SK-N-SH (cell line): ENCODE measurements around the gene HS6ST3. TPM values are rescaled to one million over a fixed set of nuclear protein-coding genes. Genes with fewer than 3 reads are reported as not detected.

Source experiments
- CTCF ChIA-PET: fragments of 300-600, 350-600 bp; formaldehyde crosslinking; extraction: SDS; loops from one replicate; lab custom pipeline; 2021; lab: Yijun Ruan, JAX
- POLR2A ChIA-PET: fragments of 350-600 bp; sonication (Branson Sonifier 250); formaldehyde crosslinking; extraction: SDS; loops from one replicate; lab custom pipeline; 2020; ENCODE audit warnings: antibody characterized with exemption, inconsistent platforms; lab: Yijun Ruan, JAX
- DNase-seq: peaks from one replicate; pipeline ENCODE4 v3.0.0; 2012
- H2AFZ ChIP-seq: fragments of 200-600 bp; sonication (generic); 2 replicates; pipeline ENCODE4 v1.8.1; 2016; ENCODE audit warnings: antibody characterized with exemption, mild to moderate bottlenecking, low read depth
- H3F3A ChIP-seq: fragments of 200-600 bp; sonication (generic); replicated peaks from 2 replicates; pipeline ENCODE3; 2016; ENCODE audit warnings: antibody characterized with exemption, mild to moderate bottlenecking; ENCODE audit not compliant: insufficient read depth
- H3K27ac ChIP-seq, 2 experiments: fragments of 200-500 bp in 1 of 2; fragments of 200-600 bp in 1 of 2; sonication (Bioruptor generic) in 1 of 2; sonication (generic), shearing (Covaris generic) in 1 of 2; 2 replicates each; pipeline versions ENCODE4 v1.5.1 to v1.6.1; 2014 to 2016; ENCODE audit warnings: low read depth in 2 of 2, inconsistent platforms in 1 of 2, low read length in 1 of 2, mild to moderate bottlenecking in 1 of 2, mixed read lengths in 1 of 2
- H3K27me3 ChIP-seq: fragments of 200-600 bp; sonication (generic), shearing (Covaris generic); 2 replicates; pipeline ENCODE4 v1.6.1; 2016; ENCODE audit warnings: mixed run types; ENCODE audit not compliant: insufficient read depth
- H3K36me3 ChIP-seq, 2 experiments: fragments of 200-500 bp in 1 of 2; fragments of 200-600 bp in 1 of 2; sonication (Bioruptor generic) in 1 of 2; sonication (generic) in 1 of 2; replicated peaks in 1 of 2; 2 replicates each; pipeline versions ENCODE3 to v1.5.1; 2014 to 2016; ENCODE audit warnings: low read length in 1 of 2, mild to moderate bottlenecking in 1 of 2; ENCODE audit not compliant: insufficient read depth in 2 of 2, control insufficient read depth in 1 of 2
- H3K4me1 ChIP-seq, 2 experiments: fragments of 200-500 bp in 1 of 2; fragments of 200-600 bp in 1 of 2; sonication (Bioruptor generic) in 1 of 2; sonication (generic), shearing (Covaris generic) in 1 of 2; 2 replicates each; pipeline versions ENCODE4 v1.5.1 to v1.6.1; 2014 to 2016; ENCODE audit warnings: low read depth in 1 of 2, low read length in 1 of 2, mixed run types in 1 of 2; ENCODE audit not compliant: insufficient read depth in 2 of 2, control insufficient read depth in 1 of 2
- H3K4me2 ChIP-seq: fragments of 200-600 bp; sonication (generic), shearing (Covaris generic); 2 replicates; pipeline ENCODE4 v1.6.1; 2017; ENCODE audit warnings: mixed run types
- H3K4me3 ChIP-seq, 2 experiments: fragments of 200-500 bp in 1 of 2; fragments of 200-600 bp in 1 of 2; sonication (Bioruptor generic) in 1 of 2; sonication (generic), shearing (Covaris generic) in 1 of 2; 2 replicates each; pipeline versions ENCODE4 v1.5.1 to v1.8.1; 2014 to 2016; ENCODE audit warnings: low read depth in 2 of 2, inconsistent platforms in 1 of 2, low read length in 1 of 2, mild to moderate bottlenecking in 1 of 2, mixed read lengths in 1 of 2, moderate library complexity in 1 of 2
- H3K79me2 ChIP-seq: fragments of 200-600 bp; sonication (generic); 2 replicates; pipeline ENCODE4 v1.8.1; 2017; ENCODE audit warnings: mild to moderate bottlenecking; ENCODE audit not compliant: insufficient read depth
- H3K9ac ChIP-seq: fragments of 200-600 bp; sonication (generic); 2 replicates; pipeline ENCODE4 v1.6.1; 2017; ENCODE audit warnings: mixed run types
- H3K9me2 ChIP-seq: fragments of 200-600 bp; sonication (generic); 2 replicates; pipeline ENCODE4 v1.6.1; 2017; ENCODE audit warnings: mixed run types
- H3K9me3 ChIP-seq: fragments of 200-600 bp; sonication (generic); 2 replicates; pipeline ENCODE4 v1.6.1; 2017; ENCODE audit warnings: mixed run types, mild to moderate bottlenecking, moderate library complexity
- H4K20me1 ChIP-seq: fragments of 200-600 bp; sonication (generic); 2 replicates; pipeline ENCODE4 v1.6.1; 2017; ENCODE audit warnings: mild to moderate bottlenecking, mixed run types; ENCODE audit not compliant: insufficient read depth
- CHD2 ChIP-seq: fragments of 150-350 bp; IDR thresholded peaks from 2 replicates; pipeline ENCODE4 v1.6.1; 2018; ENCODE audit warnings: low read length; ENCODE audit not compliant: partially characterized antibody
- CTCF ChIP-seq: fragments of 200-600 bp; sonication (generic); IDR thresholded peaks from 2 replicates; pipeline ENCODE4 v1.6.1; 2017; ENCODE audit warnings: antibody characterized with exemption, mild to moderate bottlenecking, moderate library complexity
- EP300 ChIP-seq, 2 experiments: IDR thresholded peaks; 2 replicates each; pipeline versions ENCODE4 v1.4.0 to v1.6.1; 2012; ENCODE audit warnings: borderline replicate concordance in 1 of 2, low read depth in 1 of 2, low read length in 1 of 2
- EZH2phosphoT487 ChIP-seq: fragments of 200-600 bp; sonication (generic); IDR thresholded peaks from 2 replicates; pipeline ENCODE4 v1.6.1; 2017; ENCODE audit warnings: low read depth, mixed run types, mild to moderate bottlenecking, antibody characterized with exemption, moderate library complexity, borderline replicate concordance
- FOXM1 ChIP-seq: IDR thresholded peaks from 2 replicates; pipeline ENCODE4 v1.4.0; 2012; ENCODE audit warnings: low read depth, mild to moderate bottlenecking
- GATA2 ChIP-seq: sonication (generic); formaldehyde crosslinking; IDR thresholded peaks from 2 replicates; pipeline ENCODE4 v1.5.0; 2020; ENCODE audit warnings: mild to moderate bottlenecking, missing genetic modification reagents
- JUND ChIP-seq: IDR thresholded peaks from 2 replicates; pipeline ENCODE4 v1.4.0; 2012
- MAX ChIP-seq: IDR thresholded peaks from 2 replicates; pipeline ENCODE4 v1.4.0; 2012; ENCODE audit warnings: low read depth
- MEF2A ChIP-seq: IDR thresholded peaks from 2 replicates; pipeline ENCODE4 v1.4.0; 2012; ENCODE audit warnings: low read depth, borderline replicate concordance
- MXI1 ChIP-seq: IDR thresholded peaks from 2 replicates; pipeline ENCODE4 v1.6.1; 2012; ENCODE audit warnings: mild to moderate bottlenecking, low read depth, low read length, improper control_type of control experiment
- POLR2AphosphoS5 ChIP-seq: IDR thresholded peaks from 2 replicates; pipeline ENCODE4 v1.6.1; 2012; ENCODE audit warnings: low read depth, low read length
- RAD21 ChIP-seq: IDR thresholded peaks from 2 replicates; pipeline ENCODE4 v1.6.1; 2012; ENCODE audit warnings: mild to moderate bottlenecking, low read length
- RCOR1 ChIP-seq: fragments of 150-350 bp; IDR thresholded peaks from 2 replicates; pipeline ENCODE4 v1.6.1; 2017; ENCODE audit warnings: antibody characterized with exemption, low read length
- REST ChIP-seq: IDR thresholded peaks from 2 replicates; pipeline ENCODE4 v1.6.1; 2012; ENCODE audit warnings: mild to moderate bottlenecking, low read depth, low read length, moderate library complexity
- SIN3A ChIP-seq: IDR thresholded peaks from 2 replicates; pipeline ENCODE4 v1.6.1; 2012; ENCODE audit warnings: low read depth, mild to moderate bottlenecking, low read length, moderate library complexity, borderline replicate concordance
- TCF12 ChIP-seq: IDR thresholded peaks from 2 replicates; pipeline ENCODE4 v1.4.0; 2012
- USF1 ChIP-seq: IDR thresholded peaks from 2 replicates; pipeline ENCODE4 v1.4.0; 2012; ENCODE audit warnings: low read depth, borderline replicate concordance
- ZBTB33 ChIP-seq: IDR thresholded peaks from 2 replicates; pipeline ENCODE4 v1.4.0; 2012; ENCODE audit warnings: low read depth, borderline replicate concordance
- WGBS: methylation state at CpG from one replicate; pipeline ENCODE4 v1.1.6; 2017; ENCODE audit warnings: low lambda C conversion rate; 5-methylcytosine and 5-hydroxymethylcytosine counted together
- polyA plus RNA-seq, 3 experiments: library from polyadenylated mRNA; depleted of rRNA; stranded (reverse); fragments of >200 nt; gene quantifications; 2 replicates each; pipeline ENCODE4 v1.2.3, GENCODE V29; 2012

HS6ST3 gene
- polyA plus RNA-seq, 1 of the 3 experiments (the other 2 are of a cell fraction): under 0.01 TPM

- H3K4me3 ChIP-seq: no peak overlapping the region
- no peaks in the 10 kb centered on the region for H3K27me3 ChIP-seq
- POLR2A ChIA-PET: no interaction called here
- H3K4me1 ChIP-seq: no peaks in the 10 kb centered on the region
- no peak overlapping the region for H3K27ac ChIP-seq
- H3K79me2 ChIP-seq: no peaks in the 10 kb centered on the region
- no peaks in the 10 kb centered on the region for H3K36me3 ChIP-seq
- no peaks in the 10 kb centered on the region for H4K20me1 ChIP-seq
- TF ChIP-seq ZBTB33: no peak
- no peak for TF ChIP-seq MXI1
- TF ChIP-seq USF1: no peak
- TF ChIP-seq REST: no peak
- no peak for TF ChIP-seq FOXM1
- TF ChIP-seq MEF2A: no peak
- TF ChIP-seq JUND: no peak
- TF ChIP-seq GATA2 (CRISPR knock-in tag): no peak
- no peak for TF ChIP-seq EZH2phosphoT487
- no peak for TF ChIP-seq TCF12
- no peak for TF ChIP-seq EP300 (IDR thresholded peaks at IDR 0.05; ENCODE audit: borderline replicate concordance in 1 of 2, low read depth in 1 of 2, low read length in 1 of 2)
- TF ChIP-seq CTCF: no peak
- TF ChIP-seq MAX: no peak
- no peak for TF ChIP-seq POLR2AphosphoS5
- TF ChIP-seq CHD2: no peak
- no peak for TF ChIP-seq RCOR1
- TF ChIP-seq RAD21: no peak
- TF ChIP-seq SIN3A: no peak
- DNase-seq: no peak
- no peak overlapping the region for H3K4me2 ChIP-seq
- 23% methylated on average over 1 of the region's 1 CpG for WGBS
- H3F3A ChIP-seq: no peaks in the 10 kb centered on the region
- no peak overlapping the region for H3K9ac ChIP-seq
- CTCF ChIA-PET: no interaction called here
- H3K9me3 ChIP-seq: no peaks in the 10 kb centered on the region
- H3K9me2 ChIP-seq: no peaks in the 10 kb centered on the region
- H2AFZ ChIP-seq: no peak overlapping the region
Measured at GRCh38 chr13:96178759-96179158, 88.9 kb downstream of the HS6ST3 start.
